GM19099 (cell line): ENCODE results near the gene OTULINL.

Source experiments
- POLR2A ChIP-seq: IDR thresholded peaks from 3 replicates; pipeline ENCODE4 v1.6.1; 2011; ENCODE audit warnings: low read depth; ENCODE audit not compliant: insufficient read length; ENCODE audit errors: extremely low read depth

OTULINL gene

DNA sequence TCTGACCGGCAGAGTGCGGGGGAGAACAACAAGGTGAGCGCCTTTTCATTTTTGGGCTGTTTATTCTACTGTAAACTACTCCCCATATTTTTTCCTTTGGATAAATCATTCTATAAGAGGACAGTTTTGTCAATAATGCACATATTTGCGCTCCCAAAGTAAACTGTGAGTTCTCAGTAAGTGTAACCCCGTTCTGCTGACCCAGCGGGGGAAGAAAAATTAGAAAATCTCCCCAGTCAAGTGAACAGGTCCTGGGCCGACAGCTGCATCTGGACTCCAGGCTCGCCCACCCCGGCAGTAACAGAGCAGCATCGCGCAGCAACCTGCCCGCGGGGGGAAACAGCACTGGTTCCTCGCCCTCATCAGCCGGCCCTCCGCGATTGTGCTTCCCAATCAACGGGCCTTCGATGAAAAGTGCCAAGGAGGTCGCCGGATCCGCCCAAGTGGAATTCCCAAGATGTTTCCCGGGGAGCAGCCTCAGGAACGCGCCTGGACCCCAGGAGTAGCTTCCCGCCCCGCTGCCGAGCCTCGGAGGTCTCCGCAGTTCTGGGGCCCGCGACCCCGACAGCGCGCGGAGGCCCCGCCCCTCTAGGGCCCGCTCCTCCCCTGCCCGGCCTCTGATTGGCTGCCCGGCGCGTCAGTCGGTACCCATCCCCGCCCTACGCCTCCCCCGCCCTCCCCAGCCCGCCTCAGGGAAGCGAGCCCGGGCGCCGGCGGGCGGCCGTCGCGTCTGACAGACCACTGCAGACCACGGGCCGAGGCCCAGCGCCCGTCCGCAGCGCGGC is at the start of gene OTULINL:
TSS of gene OTULINL (plus strand) at position 687 of the 785 bp plus-strand sequence. CDS start 103 bp downstream, outside the sequence.
- TF ChIP-seq POLR2A = no peak

DNA sequence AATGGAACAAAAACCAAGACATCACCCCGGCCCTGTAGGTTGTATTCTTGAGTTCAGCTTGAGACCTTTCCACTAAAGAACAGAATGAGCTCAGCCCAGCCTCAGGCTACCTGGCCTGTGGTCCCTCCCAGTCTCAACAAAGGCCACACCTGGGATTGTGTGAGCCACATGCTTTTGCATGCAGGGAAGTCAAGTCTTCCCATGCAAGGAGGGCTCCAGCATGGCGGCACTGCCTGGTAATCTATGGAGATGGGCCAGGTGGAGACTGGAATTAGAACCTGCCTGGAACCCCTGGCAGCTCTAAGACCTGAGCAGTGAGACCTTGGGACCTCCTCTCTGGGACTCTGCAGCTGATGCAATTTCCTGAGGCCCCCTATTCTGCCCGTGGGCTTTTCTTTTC is 49.4 kb upstream of the OTULINL start:
- TF ChIP-seq POLR2A = no peak

DNA sequence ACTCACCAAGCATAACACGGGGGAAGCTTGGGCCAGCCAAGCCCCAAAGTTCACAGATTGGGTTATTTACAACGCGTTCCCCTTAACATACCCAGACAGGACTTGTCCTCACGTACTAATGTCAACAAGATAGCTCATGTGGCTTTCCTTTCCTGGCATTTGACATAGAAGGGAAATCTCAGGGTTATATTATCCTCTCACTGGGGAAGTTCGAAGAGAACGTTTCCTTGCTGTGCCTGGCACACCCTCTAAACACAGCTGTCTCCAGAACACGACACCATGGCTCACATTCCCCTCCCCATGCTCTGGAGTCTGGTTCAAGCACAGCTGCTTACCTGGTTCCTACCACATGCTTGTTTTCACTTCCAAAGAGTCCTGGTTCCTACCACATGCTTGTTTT is 46.8 kb upstream of the OTULINL start:
- TF ChIP-seq POLR2A = no peak

DNA sequence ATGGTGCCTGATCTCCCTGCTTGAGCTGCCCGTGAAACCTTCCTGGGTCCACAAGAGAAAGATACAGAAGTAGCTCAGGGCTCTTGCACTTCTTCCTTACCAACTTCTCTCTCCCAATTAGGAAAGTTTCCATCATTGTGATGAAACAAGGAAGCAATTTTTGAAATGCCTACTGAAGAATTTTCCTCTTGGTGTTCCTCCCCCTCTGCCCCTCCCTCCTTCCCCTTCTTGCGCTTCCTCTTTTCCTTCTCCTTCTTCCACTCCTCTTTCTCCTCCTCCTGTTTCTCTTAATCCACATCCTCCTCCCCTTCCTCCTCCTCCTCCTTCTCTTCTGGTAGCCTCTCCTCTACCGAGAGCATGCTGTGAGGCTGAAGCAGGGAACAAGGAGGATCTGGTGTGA is 36.3 kb upstream of the OTULINL start:
- TF ChIP-seq POLR2A = no peak

DNA sequence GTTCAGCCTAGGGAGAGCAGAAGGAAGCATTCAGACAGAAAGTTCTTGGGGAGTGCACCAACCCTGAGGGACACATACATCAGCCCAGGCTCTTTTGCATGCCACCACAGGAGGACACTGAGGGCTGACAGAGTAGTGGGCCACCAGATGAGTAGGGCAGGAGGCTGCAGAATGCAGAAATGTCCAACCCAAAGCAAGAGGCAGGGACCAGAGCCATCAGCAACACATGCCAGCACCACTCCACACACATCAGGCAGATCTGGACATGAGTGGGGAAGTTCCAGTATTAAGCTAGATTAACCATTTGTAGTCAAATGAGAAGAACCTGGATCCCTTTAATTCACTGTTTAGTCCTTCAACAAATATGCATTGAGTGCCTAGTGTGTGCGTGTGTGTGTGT is 35.7 kb upstream of the OTULINL start:
- no peak for TF ChIP-seq POLR2A

DNA sequence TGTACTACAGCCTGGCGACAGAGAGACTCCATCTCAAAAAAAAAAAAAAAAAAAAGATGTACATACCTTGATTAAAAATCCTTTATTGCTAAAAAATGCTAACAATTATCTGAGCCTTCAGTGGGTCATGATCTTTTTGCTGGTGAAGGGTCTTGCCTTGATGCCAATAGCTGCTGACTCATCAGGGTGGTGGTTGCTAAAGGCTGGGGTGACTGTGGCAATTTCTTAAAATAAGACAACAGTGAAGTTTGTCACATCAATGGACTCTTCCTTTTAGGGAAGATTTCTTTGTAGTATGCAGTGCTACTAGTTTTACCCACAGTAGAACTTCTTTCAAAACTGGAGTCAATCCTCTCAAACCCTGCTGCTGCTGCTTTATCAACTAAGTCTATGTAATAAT is 33.9 kb upstream of the OTULINL start:
- no peak for TF ChIP-seq POLR2A

DNA sequence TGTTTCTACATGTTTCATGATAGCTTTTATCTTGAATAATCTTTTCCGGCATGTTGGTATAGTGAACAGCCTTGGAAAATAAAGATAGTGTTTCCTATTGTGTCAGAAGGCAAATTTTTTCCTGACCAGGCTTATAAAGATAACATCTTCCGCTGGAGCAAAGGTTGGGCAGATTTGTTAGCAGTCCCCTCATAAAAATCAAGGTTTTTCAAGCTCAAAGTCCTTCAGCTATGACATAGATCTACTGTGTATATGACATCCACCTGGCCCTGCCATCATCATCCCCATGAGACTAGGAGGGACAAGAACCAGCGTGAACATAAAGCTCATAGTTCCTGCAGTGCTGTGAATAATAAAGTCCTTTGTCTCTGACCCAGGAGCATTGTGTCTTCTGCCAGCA is 30.4 kb upstream of the OTULINL start:
- no peak for TF ChIP-seq POLR2A

DNA sequence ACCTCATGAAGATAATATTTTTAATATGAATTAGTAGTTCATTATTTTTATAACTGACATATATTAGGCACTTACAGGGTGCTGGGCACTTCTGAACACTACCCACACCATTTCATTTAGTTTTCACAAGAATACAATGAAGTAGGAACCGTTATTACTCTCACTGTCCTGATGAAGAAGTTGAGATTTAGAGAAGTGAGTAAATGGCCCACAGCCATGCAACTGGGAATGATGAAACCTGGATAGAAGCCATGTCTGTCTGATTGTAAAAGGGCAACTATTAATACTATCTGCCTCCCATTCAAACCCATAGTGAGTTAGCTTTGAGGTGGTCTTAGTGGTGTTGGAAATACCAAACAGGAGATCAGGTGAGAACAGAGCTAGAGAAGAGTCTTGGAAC is 29.6 kb upstream of the OTULINL start:
- no peak for TF ChIP-seq POLR2A

DNA sequence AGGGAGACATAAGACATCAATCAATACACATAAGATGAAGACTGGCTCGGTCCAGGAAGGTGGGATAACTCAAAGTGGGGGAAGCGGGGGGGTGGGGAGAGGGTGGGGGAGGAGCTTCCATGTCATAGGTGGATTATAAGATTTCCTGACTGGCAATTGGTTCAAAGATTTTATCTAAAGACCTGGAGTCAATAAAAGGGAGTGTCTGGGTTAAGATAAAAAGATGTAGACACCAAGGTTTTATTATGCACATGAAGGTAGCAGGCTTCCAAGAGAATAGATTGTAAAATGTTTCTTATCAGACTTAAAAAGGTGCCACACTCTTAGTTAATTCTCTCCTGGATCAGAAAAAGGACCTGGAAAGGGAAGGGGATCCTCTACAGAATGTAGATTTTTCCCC is 25.6 kb upstream of the OTULINL start:
- no peak for TF ChIP-seq POLR2A

DNA sequence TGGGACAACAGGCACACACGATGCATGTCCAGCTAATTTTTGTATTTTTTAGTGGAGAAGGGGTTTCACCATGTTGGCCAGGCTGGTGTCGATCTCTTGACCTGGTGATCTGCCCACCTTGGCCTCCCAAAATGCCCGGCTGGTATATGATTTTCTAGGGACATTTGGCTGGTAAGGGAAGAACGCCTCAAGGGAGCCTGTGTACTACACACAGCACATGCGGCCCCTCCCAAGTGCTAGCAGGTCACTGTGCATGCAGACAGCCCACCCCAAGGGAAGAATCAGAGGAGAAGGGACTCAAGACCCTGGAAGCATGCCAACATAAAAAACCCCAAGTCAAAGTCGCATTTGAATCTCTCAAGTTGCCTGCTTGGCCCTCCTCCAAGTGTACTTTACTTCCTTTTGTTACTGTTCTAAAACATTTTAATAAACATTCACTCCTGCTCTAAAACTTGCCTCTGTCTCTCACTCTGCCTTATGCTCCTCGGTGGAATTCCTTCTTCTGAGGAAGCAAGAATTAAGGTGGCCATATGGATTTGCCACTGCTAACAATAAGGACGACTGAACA is 24.3 kb upstream of the OTULINL start:
- TF ChIP-seq POLR2A = no peak

DNA sequence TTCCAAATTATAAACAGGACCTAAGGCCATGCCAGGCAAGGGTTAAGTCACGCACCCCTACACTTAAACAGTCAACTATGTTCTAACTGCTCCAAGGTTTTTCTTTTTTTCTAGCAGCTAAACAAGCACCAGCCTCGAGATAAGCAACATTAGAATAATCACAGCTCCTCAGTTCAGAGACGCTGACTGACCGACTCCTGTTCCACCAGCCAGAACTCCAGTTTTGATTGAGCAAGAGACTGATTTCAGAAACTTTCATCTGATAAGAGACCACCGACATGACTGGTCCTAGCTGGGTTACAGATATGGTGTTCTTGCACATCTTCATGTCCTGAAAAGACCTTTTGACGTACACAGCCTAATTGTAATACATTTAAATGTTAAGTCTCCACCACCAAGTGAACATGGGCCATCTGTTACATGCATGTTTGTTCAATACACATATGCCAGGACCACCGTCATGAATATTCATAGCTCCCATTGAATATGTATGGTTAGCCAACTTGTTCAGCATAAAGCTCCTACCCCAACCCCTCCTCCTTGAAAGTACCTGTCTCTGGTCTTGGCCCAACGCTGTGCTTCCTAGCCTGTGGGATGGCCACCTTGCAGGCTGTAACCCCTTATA is 23.7 kb upstream of the OTULINL start:
- TF ChIP-seq POLR2A = no peak

DNA sequence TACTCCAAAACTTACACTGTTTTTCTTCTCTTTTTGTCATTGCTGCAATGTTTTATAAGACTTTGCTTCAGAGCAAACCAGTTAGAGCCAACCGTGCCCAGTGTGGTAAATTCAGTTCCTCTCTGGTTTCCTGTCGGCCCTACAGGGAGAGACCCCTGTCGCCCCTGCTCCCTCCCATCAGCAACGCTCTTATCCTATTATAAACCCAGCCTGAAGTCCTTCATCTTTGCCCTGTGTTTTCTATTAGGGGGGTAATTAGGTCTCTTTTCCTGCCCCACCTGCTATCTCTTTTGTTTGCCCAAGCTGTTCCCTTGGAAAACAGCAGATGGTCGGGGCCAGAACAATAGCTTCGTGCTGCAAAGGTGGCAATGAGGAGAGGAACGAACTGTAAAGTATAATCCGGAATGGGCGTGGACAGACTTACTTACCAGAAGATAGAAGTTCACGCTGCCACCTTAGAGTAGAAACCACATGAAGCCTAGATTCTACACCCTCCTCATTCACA is 21.4 kb upstream of the OTULINL start:
- TF ChIP-seq POLR2A = no peak

DNA sequence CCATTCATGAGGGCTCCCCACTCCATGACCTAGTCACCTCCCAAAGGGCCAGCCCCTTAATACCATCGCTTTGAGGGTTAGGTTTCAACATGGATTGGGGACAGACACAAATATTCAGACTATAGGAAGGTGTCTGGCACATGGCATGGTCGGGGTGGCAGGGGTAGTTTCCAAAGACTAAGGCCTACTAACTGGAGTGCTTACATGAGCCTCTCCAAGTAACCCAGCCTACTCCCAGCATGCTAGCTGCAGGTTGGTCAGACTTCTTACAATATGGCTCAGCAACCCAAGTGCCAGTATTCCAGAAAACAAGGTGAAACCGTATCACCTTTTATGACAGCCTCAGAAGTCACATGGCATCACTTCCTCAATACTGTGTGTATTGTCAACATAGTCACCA is 19.9 kb upstream of the OTULINL start:
- TF ChIP-seq POLR2A = no peak

DNA sequence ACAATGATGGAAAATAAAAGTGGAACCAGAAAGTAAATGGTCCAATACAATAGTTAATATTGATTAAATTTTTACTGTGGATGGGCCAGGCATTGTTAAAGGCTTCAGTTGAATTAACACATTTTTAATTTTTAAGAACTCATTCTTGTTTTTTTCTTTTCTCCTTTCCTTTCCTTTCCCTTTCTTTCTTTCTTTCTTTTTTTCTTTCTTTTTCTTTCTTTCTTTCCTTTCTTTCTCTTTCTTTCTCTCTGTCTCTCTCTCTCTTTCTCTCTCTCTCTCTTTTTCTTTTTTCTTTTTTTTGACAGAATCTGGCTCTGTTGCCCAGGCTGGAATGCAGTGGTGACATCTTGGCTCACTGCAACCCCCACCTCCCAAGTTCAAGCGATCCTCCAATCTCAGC is 13.3 kb upstream of the OTULINL start:
- TF ChIP-seq POLR2A = no peak

DNA sequence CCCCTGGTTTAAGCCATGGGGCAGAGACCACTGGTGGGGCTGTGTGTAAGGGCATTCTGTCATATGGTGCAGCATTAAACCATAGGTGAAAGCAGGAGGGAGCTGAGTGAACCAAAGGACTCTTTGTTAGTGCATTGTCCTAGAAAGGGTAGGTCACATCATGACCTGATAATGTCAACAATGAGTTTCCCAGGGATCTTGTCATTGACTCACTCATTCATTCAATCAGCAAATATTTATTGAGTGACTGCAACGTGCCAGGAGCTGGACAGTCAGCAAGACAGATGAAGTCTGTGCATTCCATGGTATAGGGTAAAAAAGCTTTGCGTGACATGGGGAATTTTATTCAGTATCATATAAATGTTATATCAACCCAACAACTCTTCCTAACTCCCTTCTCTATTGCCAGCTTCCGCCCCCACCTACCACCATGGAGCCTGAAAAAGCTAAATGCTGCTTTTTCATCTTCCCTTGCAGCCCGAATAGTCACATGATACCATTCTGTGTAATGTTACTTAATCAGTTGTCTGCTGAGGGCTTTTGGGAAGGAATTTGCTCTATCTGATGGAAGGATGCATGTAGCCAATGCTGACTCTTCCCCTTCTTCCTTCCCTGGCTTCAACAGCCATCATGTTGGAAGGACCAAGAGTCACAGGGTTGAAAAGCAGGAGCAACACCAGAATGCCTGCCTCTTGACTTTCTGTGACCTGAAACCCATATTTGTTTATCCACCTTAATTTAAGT is 11.5 kb upstream of the OTULINL start:
- no peak for TF ChIP-seq POLR2A
